ENCODE results near the gene TMEM18. TPM values are rescaled to one million over a fixed set of nuclear protein-coding genes. Genes with fewer than 3 reads are reported as not detected.
A peak's percentile ranks its signal among the peaks of the same experiment; 100 is the strongest.

The TMEM18 gene
- total RNA-seq, 2 experiments from 2014 or later, result 25.6 to 26.3 TPM

DNA sequence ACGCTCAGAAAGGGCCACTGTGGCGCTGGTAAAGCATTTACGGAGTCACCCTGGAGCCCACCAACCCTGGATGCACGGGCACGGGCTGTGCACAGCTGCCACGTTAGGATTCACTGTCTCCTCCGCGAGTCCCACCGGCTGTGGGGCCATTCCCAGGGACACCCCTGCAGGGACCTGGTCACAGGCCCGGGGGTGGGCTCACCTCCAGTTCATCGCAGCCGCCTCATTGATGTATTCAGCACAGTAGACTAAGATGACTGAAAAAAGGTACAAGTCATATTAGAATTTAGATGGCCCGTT is 4.7 kb downstream of the TMEM18 start:
- intact Hi-C loops (cut with DNase I, micrococcal nuclease), result no loop called here
- Histone ChIP-seq H3K4me3 (ENCODE audit: low read length) (no peak overlapping the region), H3K27ac (ENCODE audit: low read depth in 1 of 2, low read length in 2 of 2) (no peak overlapping the region), H3K4me1 (ENCODE audit: insufficient read depth, low read length) (peaks cover 19% of the 10 kb centered on the region), H3K27me3 (ENCODE audit: control insufficient read depth in 1 of 2, insufficient read depth in 2 of 2, low read length in 2 of 2) (no peaks in the 10 kb centered on the region), H3K36me3 (ENCODE audit: insufficient read depth, low read length) (peaks cover 50% of the 10 kb centered on the region), H3K9me3 (ENCODE audit: control insufficient read depth in 1 of 2, insufficient read depth in 1 of 2, low read length in 2 of 2) (no peaks in the 10 kb centered on the region)
- TF ChIP-seq CTCF (IDR thresholded peaks at IDR 0.05), result no peak
- Mint-ChIP-seq H3K9me3 (no peaks in the 10 kb centered on the region), H3K27ac (peak overlapping the region; percentile 27), H3K36me3 (ENCODE audit: low read depth) (peaks cover 82% of the 10 kb centered on the region), H3K4me3 (no peak overlapping the region), H3K4me1 (ENCODE audit: low read depth) (peaks cover 35% of the 10 kb centered on the region), H3K27me3 (no peaks in the 10 kb centered on the region)
- ATAC-seq (ENCODE audit: poor library complexity), result no peak
- DNase-seq, result no peak
- ChIA-PET CTCF (no interaction called here), POLR2A (no interaction called here)

DNA sequence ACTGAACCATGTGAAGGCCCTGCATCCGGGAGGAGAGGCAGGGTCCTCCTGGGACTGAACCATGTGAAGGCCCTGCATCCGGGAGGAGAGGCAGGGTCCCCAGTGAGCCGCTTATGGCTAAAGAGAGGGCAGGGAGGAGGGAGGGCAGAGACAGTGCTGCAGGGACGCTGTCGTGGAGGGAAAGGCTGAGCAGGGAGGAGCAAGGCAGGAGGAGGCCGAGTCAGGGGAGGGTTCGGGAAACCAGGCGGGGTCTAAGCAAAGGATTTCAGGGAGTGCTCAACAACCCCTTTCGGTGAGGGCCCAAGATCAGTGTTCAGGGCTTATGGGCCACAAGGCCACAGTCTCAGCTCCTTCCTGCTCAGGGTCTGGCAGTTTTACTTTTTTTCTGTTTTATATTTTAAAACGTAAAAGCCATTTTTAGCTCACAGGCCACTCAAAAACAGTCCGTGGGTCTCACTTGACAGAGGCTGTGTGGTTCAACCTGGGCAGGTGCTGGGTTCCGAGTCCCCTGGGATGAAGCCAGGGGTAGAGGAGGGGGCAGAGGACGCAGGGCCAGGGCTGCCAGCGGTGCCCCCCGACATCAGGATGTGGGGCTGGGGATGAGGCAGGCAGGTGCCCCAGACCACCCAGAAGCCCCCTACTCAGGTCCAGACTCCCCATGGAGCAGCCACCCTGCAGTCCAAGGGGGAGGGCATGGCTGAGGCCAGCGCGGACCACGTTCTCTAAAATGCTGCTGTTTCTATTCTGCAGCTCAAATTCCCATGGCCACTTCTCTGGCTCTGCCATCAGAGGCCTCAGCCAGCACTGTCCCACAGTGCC is 5.2 kb downstream of the TMEM18 start:
- H3K27ac Mint-ChIP-seq, result no peak overlapping the region
- no peaks in the 10 kb centered on the region for H3K27me3 ChIP-seq (ENCODE audit: control insufficient read depth in 1 of 2, insufficient read depth in 2 of 2, low read length in 2 of 2)

DNA sequence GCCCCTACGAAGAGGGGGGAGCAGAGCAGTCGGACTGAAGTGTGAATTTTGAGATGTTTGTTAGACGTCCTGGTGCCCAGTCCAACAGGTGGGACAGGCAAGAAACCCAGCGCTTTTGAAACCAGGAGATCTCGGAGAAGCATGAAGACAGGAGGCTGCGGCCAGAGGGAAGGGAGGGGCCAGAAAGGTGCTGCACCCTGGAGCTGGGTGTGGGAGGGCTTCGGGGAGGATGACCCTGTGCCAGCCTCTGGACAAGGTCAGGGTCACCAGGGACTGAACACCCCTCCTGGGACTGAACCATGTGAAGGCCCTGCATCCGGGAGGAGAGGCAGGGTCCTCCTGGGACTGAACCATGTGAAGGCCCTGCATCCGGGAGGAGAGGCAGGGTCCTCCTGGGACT is 6.1 kb downstream of the TMEM18 start:
- ATAC-seq (ENCODE audit: poor library complexity) (no peak), DNase-seq (no peak)
- no peak overlapping the region for H3K4me3 ChIP-seq (ENCODE audit: low read length)
- peaks cover 0 to 6% of the 10 kb centered on the region in 2 experiments for H3K9me3 ChIP-seq (ENCODE audit: control insufficient read depth in 1 of 2, insufficient read depth in 1 of 2, low read length in 2 of 2)
- Mint-ChIP-seq H3K9me3 (no peaks in the 10 kb centered on the region), H3K4me1 (ENCODE audit: low read depth) (peaks cover 25% of the 10 kb centered on the region), H3K27me3 (no peaks in the 10 kb centered on the region), H3K4me3 (no peak overlapping the region), H3K27ac (no peak overlapping the region), H3K36me3 (ENCODE audit: low read depth) (peaks cover 82% of the 10 kb centered on the region)
- no peak for TF ChIP-seq CTCF (IDR thresholded peaks at IDR 0.05)
- intact Hi-C loops (cut with DNase I, micrococcal nuclease), result no loop called here
- no peak overlapping the region for H3K27ac ChIP-seq (ENCODE audit: low read depth in 1 of 2, low read length in 2 of 2)
- CTCF ChIA-PET, result no interaction called here
- POLR2A ChIA-PET, result no interaction called here
- peaks cover 58% of the 10 kb centered on the region for H3K36me3 ChIP-seq (ENCODE audit: insufficient read depth, low read length)
- no peaks in the 10 kb centered on the region for H3K27me3 ChIP-seq (ENCODE audit: control insufficient read depth in 1 of 2, insufficient read depth in 2 of 2, low read length in 2 of 2)
- peaks cover 11% of the 10 kb centered on the region for H3K4me1 ChIP-seq (ENCODE audit: insufficient read depth, low read length)

More for the DNA sequence above, 5.2 kb downstream of the TMEM18 start:
- POLR2A ChIA-PET, result no interaction called here
- intact Hi-C loops (cut with DNase I, micrococcal nuclease), result no loop called here
- TF ChIP-seq CTCF (IDR thresholded peaks at IDR 0.05), result no peak
- Histone ChIP-seq H3K36me3 (ENCODE audit: insufficient read depth, low read length) (peaks cover 50% of the 10 kb centered on the region), H3K4me3 (ENCODE audit: low read length) (no peak overlapping the region), H3K27ac (ENCODE audit: low read depth in 1 of 2, low read length in 2 of 2) (no peak overlapping the region), H3K9me3 (ENCODE audit: control insufficient read depth in 1 of 2, insufficient read depth in 1 of 2, low read length in 2 of 2) (no peaks in the 10 kb centered on the region), H3K4me1 (ENCODE audit: insufficient read depth, low read length) (peaks cover 17% of the 10 kb centered on the region)
- H3K9me3 Mint-ChIP-seq, result no peaks in the 10 kb centered on the region
- H3K4me1 Mint-ChIP-seq (ENCODE audit: low read depth), result peaks cover 32% of the 10 kb centered on the region
- H3K27me3 Mint-ChIP-seq, result no peaks in the 10 kb centered on the region
- peaks cover 82% of the 10 kb centered on the region for H3K36me3 Mint-ChIP-seq (ENCODE audit: low read depth)
- no peak overlapping the region for H3K4me3 Mint-ChIP-seq
- no peak for DNase-seq
- CTCF ChIA-PET, result no interaction called here
- ATAC-seq (ENCODE audit: poor library complexity), result no peak
